ENCODE data around the gene EXT2. TPM values are rescaled to one million over a fixed set of nuclear protein-coding genes. Genes with fewer than 3 reads are reported as not detected.
A peak's percentile ranks its signal among the peaks of the same experiment; 100 is the strongest.

EXT2 gene
- total and polyA plus RNA-seq, 4 experiments from 2014 or later, result 28.2 to 48.5 (median 35.7) TPM

DNA sequence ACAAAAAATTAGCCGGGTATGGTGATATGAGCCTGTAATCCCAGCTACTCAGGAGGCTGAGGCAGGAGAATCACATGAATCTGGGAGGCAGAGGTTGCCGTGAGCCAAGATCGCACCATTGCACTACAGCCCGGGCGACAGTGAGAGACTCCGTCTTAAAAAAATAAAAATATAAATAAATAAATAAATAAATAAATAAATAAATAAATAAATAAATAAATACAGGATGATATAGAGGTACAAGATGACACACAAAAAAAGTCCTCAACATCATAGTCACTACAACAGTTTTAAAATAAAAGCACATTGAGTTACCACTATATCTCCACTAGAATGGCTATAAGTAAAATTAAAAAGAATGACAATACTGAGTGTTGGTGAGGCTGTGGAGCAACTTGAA, 116.7 kb downstream of the EXT2 start:
- Mint-ChIP-seq H3K4me1 (no peaks in the 10 kb centered on the region), H3K27ac (no peak overlapping the region)
- peaks cover 2% of the 10 kb centered on the region for H3K36me3 ChIP-seq (ENCODE audit: insufficient read depth, low read length)

DNA sequence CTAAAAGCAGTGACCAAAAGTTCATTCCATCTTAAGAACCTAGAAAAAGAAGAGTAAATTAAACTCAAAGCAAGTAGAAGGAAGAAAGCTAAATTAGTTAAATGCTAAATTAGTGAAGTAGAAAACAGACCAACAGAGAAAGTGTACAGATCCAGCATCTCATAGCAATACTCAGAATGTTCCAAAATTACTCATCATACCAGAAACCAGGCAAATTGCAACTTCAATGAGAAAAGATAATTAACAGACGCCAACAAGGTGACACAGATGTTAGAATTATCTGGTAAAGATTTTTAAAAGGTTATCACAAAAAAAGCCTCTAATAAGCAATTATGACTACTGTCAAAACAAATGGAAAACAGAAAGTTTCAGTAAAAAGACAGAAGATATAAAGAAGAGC, 117.7 kb downstream of the EXT2 start:
- Histone ChIP-seq H3K27me3 (ENCODE audit: insufficient read depth, low read length) (no peaks in the 10 kb centered on the region), H3K4me1 (ENCODE audit: insufficient read depth, low read length) (no peaks in the 10 kb centered on the region), H3K9me3 (ENCODE audit: control insufficient read depth in 1 of 2, low read length in 2 of 2) (no peaks in the 10 kb centered on the region), H3K36me3 (ENCODE audit: insufficient read depth, low read length) (no peaks in the 10 kb centered on the region), H3K4me3 (ENCODE audit: low read length in 2 of 2) (no peak overlapping the region), H3K27ac (ENCODE audit: low read depth, low read length) (no peak overlapping the region)
- no peak overlapping the region for H3K27ac Mint-ChIP-seq
- CTCF ChIA-PET (ENCODE audit: partially characterized antibody), result interaction anchor here (1.1 kb wide), 1 partner anchor 30 kb away, joined by 3 read pairs; no protein-coding TSS in a partner anchor
- H3K4me3 Mint-ChIP-seq, result no peak overlapping the region
- peaks cover 55 to 68% of the 10 kb centered on the region in 2 donors for H3K36me3 Mint-ChIP-seq
- H3K4me1 Mint-ChIP-seq, result no peaks in the 10 kb centered on the region
- POLR2A ChIA-PET (ENCODE audit: partially characterized antibody), result no interaction called here
- intact Hi-C loops (cut with micrococcal nuclease), result no loop called here
- DNase-seq, result no peak
- H3K9me3 Mint-ChIP-seq, result peaks cover 5 to 12% (median 9%) of the 10 kb centered on the region in 8 donors
- H3K27me3 Mint-ChIP-seq, result no peaks in the 10 kb centered on the region

More for the DNA sequence above, 116.7 kb downstream of the EXT2 start:
- Mint-ChIP-seq H3K36me3 (peaks cover 57 to 69% of the 10 kb centered on the region in 2 donors), H3K9me3 (peaks cover 5 to 12% (median 9%) of the 10 kb centered on the region in 8 donors), H3K27me3 (no peaks in the 10 kb centered on the region), H3K4me3 (no peak overlapping the region)
- Histone ChIP-seq H3K9me3 (ENCODE audit: control insufficient read depth in 1 of 2, low read length in 2 of 2) (no peaks in the 10 kb centered on the region), H3K27me3 (ENCODE audit: insufficient read depth, low read length) (no peaks in the 10 kb centered on the region), H3K4me1 (ENCODE audit: insufficient read depth, low read length) (no peaks in the 10 kb centered on the region), H3K27ac (ENCODE audit: low read depth, low read length) (no peak overlapping the region), H3K4me3 (ENCODE audit: low read length in 2 of 2) (no peak overlapping the region)
- intact Hi-C loops (cut with micrococcal nuclease), result no loop called here
- CTCF ChIA-PET (ENCODE audit: partially characterized antibody), result no interaction called here
- POLR2A ChIA-PET (ENCODE audit: partially characterized antibody), result no interaction called here
- no peak for DNase-seq

DNA sequence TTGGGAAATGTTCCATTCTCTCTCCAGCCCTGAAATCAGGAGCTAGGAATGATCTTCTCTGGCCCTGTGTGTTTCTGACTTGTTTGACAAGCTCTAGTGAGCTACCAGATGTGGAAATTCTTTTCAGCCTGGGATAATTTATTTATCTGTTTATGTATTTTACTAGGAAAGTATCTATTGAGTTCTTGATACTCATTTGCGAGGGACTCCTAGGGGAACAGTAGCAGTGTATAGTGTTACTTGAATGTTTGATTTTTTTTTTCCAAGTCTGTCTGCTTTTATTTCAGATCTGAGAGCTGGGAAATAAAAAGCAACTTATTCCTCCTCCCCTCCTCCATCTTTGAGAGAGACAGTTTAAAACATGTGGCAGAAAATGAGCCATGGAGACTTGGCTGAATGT, 122.0 kb downstream of the EXT2 start:
- Mint-ChIP-seq H3K4me1 (no peaks in the 10 kb centered on the region), H3K27ac (no peak overlapping the region), H3K4me3 (no peak overlapping the region), H3K27me3 (no peaks in the 10 kb centered on the region), H3K36me3 (peaks cover 44 to 62% of the 10 kb centered on the region in 2 donors), H3K9me3 (peaks cover 0 to 3% (median 0%) of the 10 kb centered on the region in 8 donors)
- Histone ChIP-seq H3K4me1 (ENCODE audit: insufficient read depth, low read length) (no peaks in the 10 kb centered on the region), H3K4me3 (ENCODE audit: low read length in 2 of 2) (no peak overlapping the region), H3K36me3 (ENCODE audit: insufficient read depth, low read length) (no peaks in the 10 kb centered on the region), H3K27me3 (ENCODE audit: insufficient read depth, low read length) (no peaks in the 10 kb centered on the region), H3K9me3 (ENCODE audit: control insufficient read depth in 1 of 2, low read length in 2 of 2) (no peaks in the 10 kb centered on the region), H3K27ac (ENCODE audit: low read depth, low read length) (no peak overlapping the region)
- DNase-seq, result no peak
- CTCF ChIA-PET (ENCODE audit: partially characterized antibody), result interaction anchor here (1.1 kb wide), 1 partner anchor 17 kb away, joined by 3 read pairs; no protein-coding TSS in a partner anchor
- intact Hi-C loops (cut with micrococcal nuclease), result no loop called here
- POLR2A ChIA-PET (ENCODE audit: partially characterized antibody), result no interaction called here

DNA sequence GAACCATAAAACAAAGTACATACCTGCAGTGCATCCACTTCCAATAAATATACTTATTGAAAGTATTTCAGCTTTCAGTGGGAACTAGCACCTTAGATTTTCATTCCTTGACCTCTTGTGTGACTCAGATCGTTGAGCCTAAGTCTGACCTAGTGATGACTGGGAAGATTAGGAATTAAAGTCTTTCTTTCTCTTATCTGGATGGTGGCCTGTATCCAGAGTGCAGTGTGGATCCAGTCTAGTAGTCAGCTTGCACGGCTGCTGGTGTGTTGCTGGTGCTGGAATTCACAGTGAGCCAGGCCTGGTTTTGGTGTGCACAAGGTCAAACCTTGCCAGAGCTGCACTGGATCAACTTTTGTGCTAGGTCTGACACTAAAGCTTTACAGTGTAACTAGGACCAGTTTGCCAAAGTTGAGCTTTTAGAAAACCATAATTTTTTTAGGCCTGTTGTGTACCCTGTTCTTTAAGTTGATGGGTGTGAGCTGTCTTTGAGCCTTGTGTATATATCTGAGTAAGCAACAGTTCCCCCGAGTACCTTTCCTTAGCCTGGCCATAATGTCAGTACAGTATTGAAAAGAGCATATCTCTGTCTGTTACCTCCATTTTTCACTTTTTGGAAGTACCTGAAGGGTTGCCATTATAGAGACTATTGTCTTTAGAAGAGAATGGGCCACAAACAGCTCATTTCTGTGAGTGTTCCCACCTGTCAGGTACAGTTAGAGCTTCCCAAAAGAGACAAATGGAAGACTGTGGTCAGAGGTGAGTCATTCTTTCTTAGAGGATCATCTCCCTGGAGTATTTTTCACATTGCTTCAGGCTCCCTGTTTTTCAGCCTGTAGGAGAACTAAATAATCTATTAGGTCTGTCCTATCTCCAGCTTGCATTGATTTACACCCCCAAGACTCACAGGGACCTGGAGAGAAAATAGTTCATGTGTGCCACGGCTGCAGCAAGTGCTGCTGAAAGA, 124.6 kb downstream of the EXT2 start:
- Mint-ChIP-seq H3K27me3 (no peaks in the 10 kb centered on the region), H3K27ac (no peak overlapping the region), H3K4me3 (no peak overlapping the region), H3K9me3 (peaks cover 0 to 1% (median 0%) of the 10 kb centered on the region in 8 donors), H3K36me3 (peaks cover 43 to 62% of the 10 kb centered on the region in 2 donors), H3K4me1 (peaks cover 0 to 5% (median 3%) of the 10 kb centered on the region in 4 donors)
- Histone ChIP-seq H3K27ac (ENCODE audit: low read depth, low read length) (no peak overlapping the region), H3K4me1 (ENCODE audit: insufficient read depth, low read length) (no peaks in the 10 kb centered on the region), H3K27me3 (ENCODE audit: insufficient read depth, low read length) (no peaks in the 10 kb centered on the region), H3K9me3 (ENCODE audit: control insufficient read depth in 1 of 2, low read length in 2 of 2) (no peaks in the 10 kb centered on the region), H3K4me3 (ENCODE audit: low read length in 2 of 2) (no peak overlapping the region), H3K36me3 (ENCODE audit: insufficient read depth, low read length) (no peaks in the 10 kb centered on the region)
- no peak for DNase-seq
- intact Hi-C loops (cut with micrococcal nuclease), result no loop called here
- ChIA-PET CTCF (ENCODE audit: partially characterized antibody) (no interaction called here), POLR2A (ENCODE audit: partially characterized antibody) (no interaction called here)

DNA sequence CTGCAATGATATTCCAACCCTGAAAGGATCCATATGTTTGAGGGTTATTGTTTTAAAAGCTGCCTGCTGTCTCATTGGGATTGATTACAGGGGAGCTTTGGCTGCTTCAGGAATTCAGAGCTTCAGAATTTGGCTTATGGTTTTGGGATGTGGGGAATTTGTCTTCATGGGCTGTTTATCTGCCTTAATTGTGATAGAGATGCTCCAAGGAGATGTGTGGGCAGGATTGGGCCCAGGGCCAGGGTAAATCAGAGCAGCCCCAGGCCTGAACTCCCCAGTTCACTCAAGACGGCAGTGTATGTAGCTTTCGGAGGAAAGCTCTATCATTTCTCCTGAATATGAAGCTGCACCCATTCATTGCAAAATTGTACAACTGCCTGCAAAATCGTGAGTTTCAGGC, 126.0 kb downstream of the EXT2 start:
- Histone ChIP-seq H3K4me1 (ENCODE audit: insufficient read depth, low read length) (peaks cover 4% of the 10 kb centered on the region), H3K36me3 (ENCODE audit: insufficient read depth, low read length) (no peaks in the 10 kb centered on the region), H3K9me3 (ENCODE audit: control insufficient read depth in 1 of 2, low read length in 2 of 2) (no peaks in the 10 kb centered on the region), H3K27ac (ENCODE audit: low read depth, low read length) (no peak overlapping the region), H3K4me3 (ENCODE audit: low read length in 2 of 2) (no peak overlapping the region), H3K27me3 (ENCODE audit: insufficient read depth, low read length) (no peaks in the 10 kb centered on the region)
- intact Hi-C loops (cut with micrococcal nuclease), result no loop called here
- peaks cover 0 to 1% (median 0%) of the 10 kb centered on the region in 8 donors for H3K9me3 Mint-ChIP-seq
- DNase-seq, result no peak
- no peaks in the 10 kb centered on the region for H3K27me3 Mint-ChIP-seq
- H3K4me3 Mint-ChIP-seq, result no peak overlapping the region
- ChIA-PET CTCF (ENCODE audit: partially characterized antibody) (interaction anchor here (0.9 kb wide), 1 partner anchor 14 kb away, joined by 3 read pairs; no protein-coding TSS in a partner anchor), POLR2A (ENCODE audit: partially characterized antibody) (no interaction called here)
- H3K27ac Mint-ChIP-seq, result no peak overlapping the region
- peaks cover 40 to 66% of the 10 kb centered on the region in 2 donors for H3K36me3 Mint-ChIP-seq
- H3K4me1 Mint-ChIP-seq, result peaks cover 0 to 15% (median 5%) of the 10 kb centered on the region in 4 donors

DNA sequence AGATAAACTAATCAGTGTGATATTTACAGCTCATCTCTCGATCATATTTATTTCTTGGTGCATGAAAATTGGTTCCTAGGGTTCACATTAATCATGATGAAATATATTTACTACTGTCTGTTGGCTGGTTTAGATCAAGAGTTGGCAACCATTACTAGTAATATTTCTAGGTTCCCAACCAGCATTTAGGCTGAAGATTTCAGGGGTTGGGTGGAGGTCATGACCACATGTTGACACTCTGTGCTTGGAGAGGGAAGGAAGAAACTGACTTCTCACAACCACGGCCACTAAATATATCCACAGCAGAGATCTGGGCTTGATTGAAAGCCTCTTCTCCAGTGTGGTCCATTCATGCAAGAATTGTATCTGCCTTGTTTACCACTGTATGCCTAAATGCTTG, 126.5 kb downstream of the EXT2 start:
- intact Hi-C loops (cut with micrococcal nuclease), result no loop called here
- no peak overlapping the region for H3K27ac ChIP-seq (ENCODE audit: low read depth, low read length)
- H3K9me3 ChIP-seq (ENCODE audit: control insufficient read depth in 1 of 2, low read length in 2 of 2), result no peaks in the 10 kb centered on the region
- no peak for DNase-seq
- H3K36me3 ChIP-seq (ENCODE audit: insufficient read depth, low read length), result no peaks in the 10 kb centered on the region
- ChIA-PET POLR2A (ENCODE audit: partially characterized antibody) (no interaction called here), CTCF (ENCODE audit: partially characterized antibody) (interaction anchor here (0.9 kb wide), 1 partner anchor 15 kb away, joined by 3 read pairs; no protein-coding TSS in a partner anchor)
- peaks cover 9% of the 10 kb centered on the region for H3K4me1 ChIP-seq (ENCODE audit: insufficient read depth, low read length)
- Mint-ChIP-seq H3K4me1 (peaks cover 4 to 19% (median 9%) of the 10 kb centered on the region in 4 donors), H3K36me3 (peaks cover 39 to 61% of the 10 kb centered on the region in 2 donors), H3K27me3 (no peaks in the 10 kb centered on the region), H3K27ac (peak overlapping the region in 1 of 7 donors; percentile 19), H3K4me3 (no peak overlapping the region), H3K9me3 (peaks cover 0 to 1% (median 0%) of the 10 kb centered on the region in 8 donors)
- no peaks in the 10 kb centered on the region for H3K27me3 ChIP-seq (ENCODE audit: insufficient read depth, low read length)
- no peak overlapping the region for H3K4me3 ChIP-seq (ENCODE audit: low read length in 2 of 2)

DNA sequence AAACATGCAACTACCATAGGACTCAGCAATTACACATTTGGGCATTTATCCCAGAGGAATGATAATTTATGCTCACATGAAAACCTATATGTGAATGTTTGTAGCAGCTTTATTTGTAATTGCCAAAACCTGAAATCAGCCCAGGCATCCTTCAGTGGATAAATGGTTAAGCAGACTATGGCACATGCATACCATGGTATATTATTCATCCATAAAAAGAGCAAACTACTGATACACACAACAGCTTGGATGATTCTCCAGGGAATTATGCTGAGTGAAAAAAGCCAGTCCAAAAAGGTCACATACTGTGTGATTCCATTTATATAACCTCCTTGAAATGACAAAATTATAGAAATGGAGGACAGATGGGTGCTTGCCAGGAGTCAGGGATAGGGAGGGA, 127.8 kb downstream of the EXT2 start:
- Mint-ChIP-seq H3K4me1 (peaks cover 8 to 25% (median 14%) of the 10 kb centered on the region in 4 donors), H3K27me3 (no peaks in the 10 kb centered on the region), H3K36me3 (peaks cover 38 to 52% of the 10 kb centered on the region in 2 donors), H3K4me3 (no peak overlapping the region), H3K27ac (no peak overlapping the region), H3K9me3 (peaks cover 0 to 1% (median 0%) of the 10 kb centered on the region in 8 donors)
- CTCF ChIA-PET (ENCODE audit: partially characterized antibody), result interaction anchor here (0.7 kb wide), 1 partner anchor 1190 kb away, joined by 4 read pairs; no protein-coding TSS in a partner anchor
- Histone ChIP-seq H3K27ac (ENCODE audit: low read depth, low read length) (no peak overlapping the region), H3K4me1 (ENCODE audit: insufficient read depth, low read length) (peaks cover 9% of the 10 kb centered on the region), H3K4me3 (ENCODE audit: low read length in 2 of 2) (no peak overlapping the region), H3K27me3 (ENCODE audit: insufficient read depth, low read length) (no peaks in the 10 kb centered on the region), H3K36me3 (ENCODE audit: insufficient read depth, low read length) (no peaks in the 10 kb centered on the region), H3K9me3 (ENCODE audit: control insufficient read depth in 1 of 2, low read length in 2 of 2) (no peaks in the 10 kb centered on the region)
- no peak for DNase-seq
- POLR2A ChIA-PET (ENCODE audit: partially characterized antibody), result no interaction called here
- intact Hi-C loops (cut with micrococcal nuclease), result no loop called here
